ENCODE results near the gene CILP2. TPM values are rescaled to one million over a fixed set of nuclear protein-coding genes. Genes with fewer than 3 reads are reported as not detected.

Gene CILP2
- total RNA-seq, 2 donors from 2014 or later: 3.6 to 9.9 TPM

GRCh38 chr19:19580418-19580817, 42.4 kb downstream of the CILP2 start:
- peaks cover 10% of the 10 kb centered on the region for H3K4me1 Mint-ChIP-seq
- no peak for DNase-seq
- H3K27ac Mint-ChIP-seq: no peak overlapping the region
- no peak for TF ChIP-seq CTCF (conservative IDR thresholded peaks at IDR 0.05)
- no peaks in the 10 kb centered on the region for H3K9me3 Mint-ChIP-seq
- H3K27ac ChIP-seq (ENCODE audit: low read depth, low read length): no peak overlapping the region
- 92 to 95% methylated on average over 1 to 4 of the region's 4 CpGs for WGBS, 2 experiments (ENCODE audit: insufficient coverage in 1 of 2, insufficient read length in 1 of 2)
- no peaks in the 10 kb centered on the region for H3K36me3 ChIP-seq (ENCODE audit: control insufficient read depth, insufficient read depth, low read length)
- H3K36me3 Mint-ChIP-seq (ENCODE audit: low read depth): no peaks in the 10 kb centered on the region
- no peak overlapping the region for H3K4me3 Mint-ChIP-seq
- H3K4me1 ChIP-seq (ENCODE audit: control insufficient read depth, insufficient read depth, low read length): no peaks in the 10 kb centered on the region
- H3K27me3 Mint-ChIP-seq (ENCODE audit: insufficient read depth): no peaks in the 10 kb centered on the region
- no peak overlapping the region for H3K9ac ChIP-seq (ENCODE audit: extremely low read depth, low read length, poor library complexity, severe bottlenecking)
- H3K9me3 ChIP-seq (ENCODE audit: control insufficient read depth, low read length): no peaks in the 10 kb centered on the region
- no peaks in the 10 kb centered on the region for H3K27me3 ChIP-seq (ENCODE audit: control insufficient read depth, insufficient read depth, low read length, poor library complexity, severe bottlenecking)
- H3K4me3 ChIP-seq (ENCODE audit: low read length): no peak overlapping the region

- Mint-ChIP-seq H3K4me3 (no peak overlapping the region), H3K27me3 (ENCODE audit: insufficient read depth) (no peaks in the 10 kb centered on the region), H3K36me3 (ENCODE audit: low read depth) (no peaks in the 10 kb centered on the region), H3K27ac (no peak overlapping the region), H3K9me3 (no peaks in the 10 kb centered on the region), H3K4me1 (peaks cover 8% of the 10 kb centered on the region)
- DNase-seq: no peak
- Histone ChIP-seq H3K4me1 (ENCODE audit: control insufficient read depth, insufficient read depth, low read length) (no peaks in the 10 kb centered on the region), H3K36me3 (ENCODE audit: control insufficient read depth, insufficient read depth, low read length) (no peaks in the 10 kb centered on the region), H3K9me3 (ENCODE audit: control insufficient read depth, low read length) (no peaks in the 10 kb centered on the region), H3K4me3 (ENCODE audit: low read length) (no peak overlapping the region), H3K9ac (ENCODE audit: extremely low read depth, low read length, poor library complexity, severe bottlenecking) (no peak overlapping the region), H3K27me3 (ENCODE audit: control insufficient read depth, insufficient read depth, low read length, poor library complexity, severe bottlenecking) (no peaks in the 10 kb centered on the region), H3K27ac (ENCODE audit: low read depth, low read length) (no peak overlapping the region)
- WGBS, 2 experiments (ENCODE audit: insufficient coverage in 1 of 2, insufficient read length in 1 of 2): 92 to 97% methylated on average over 10 to 13 of the region's 13 CpGs
- TF ChIP-seq CTCF (conservative IDR thresholded peaks at IDR 0.05): no peak
These were observed 43.3 kb downstream of the CILP2 start for GRCh38 chr19:19581391-19581790.

DNA sequence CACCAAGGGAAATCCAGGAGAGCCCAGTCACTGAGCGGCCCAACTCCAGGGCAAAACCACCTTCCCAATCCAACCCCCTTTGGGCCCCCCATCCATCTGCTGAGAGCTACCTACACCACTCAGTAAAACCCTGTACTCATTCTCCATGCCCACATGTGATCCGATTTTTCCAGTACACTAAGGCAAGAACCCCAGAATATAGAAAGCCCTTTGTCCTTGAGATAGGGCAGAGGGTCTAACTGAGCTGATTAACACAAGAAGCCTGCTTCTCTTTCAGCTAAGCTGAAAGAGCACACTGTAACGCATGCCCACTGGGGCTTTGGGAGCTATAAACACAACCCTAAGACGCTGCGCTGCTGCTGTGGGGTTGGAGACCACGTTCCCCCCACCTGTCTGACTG, 44.4 kb downstream of the CILP2 start:
- Mint-ChIP-seq H3K4me1 (peaks cover 8% of the 10 kb centered on the region), H3K27ac (no peak overlapping the region), H3K4me3 (no peak overlapping the region), H3K9me3 (no peaks in the 10 kb centered on the region), H3K36me3 (ENCODE audit: low read depth) (no peaks in the 10 kb centered on the region), H3K27me3 (ENCODE audit: insufficient read depth) (no peaks in the 10 kb centered on the region)
- 93 to 96% methylated on average over 4 to 6 of the region's 6 CpGs for WGBS, 2 experiments (ENCODE audit: insufficient coverage in 1 of 2, insufficient read length in 1 of 2)
- no peaks in the 10 kb centered on the region for H3K27me3 ChIP-seq (ENCODE audit: control insufficient read depth, insufficient read depth, low read length, poor library complexity, severe bottlenecking)
- peak overlapping the region; percentile 44 for H3K27ac ChIP-seq (ENCODE audit: low read depth, low read length)
- no peak for TF ChIP-seq CTCF (conservative IDR thresholded peaks at IDR 0.05)
- no peak overlapping the region for H3K9ac ChIP-seq (ENCODE audit: extremely low read depth, low read length, poor library complexity, severe bottlenecking)
- no peak overlapping the region for H3K4me3 ChIP-seq (ENCODE audit: low read length)
- no peaks in the 10 kb centered on the region for H3K4me1 ChIP-seq (ENCODE audit: control insufficient read depth, insufficient read depth, low read length)
- no peaks in the 10 kb centered on the region for H3K9me3 ChIP-seq (ENCODE audit: control insufficient read depth, low read length)
- DNase-seq: no peak
- no peaks in the 10 kb centered on the region for H3K36me3 ChIP-seq (ENCODE audit: control insufficient read depth, insufficient read depth, low read length)

All from endodermal cell (in vitro differentiated cells).